IPS DF 6.9 (cell line): ENCODE results near the gene PYGL.
A peak's percentile ranks its signal among the peaks of the same experiment; 100 is the strongest.

ENCODE experiments used
- DNase-seq: peaks from one replicate; pipeline ENCODE4 v3.0.0-alpha.2; 2013; ENCODE audit warnings: low read depth, low spot score
- H3K27ac ChIP-seq: one replicate; pipeline ENCODE4 v1.5.1; 2013; ENCODE audit warnings: low read length, control low read depth
- H3K27me3 ChIP-seq: 2 replicates; pipeline ENCODE4 v1.6.1; 2013; ENCODE audit warnings: mild to moderate bottlenecking, low read length; ENCODE audit not compliant: control insufficient read depth, insufficient read depth
- H3K36me3 ChIP-seq: 2 replicates; pipeline ENCODE4 v1.6.1; 2013; ENCODE audit warnings: low read length; ENCODE audit not compliant: control insufficient read depth, insufficient read depth
- H3K4me1 ChIP-seq: 2 replicates; pipeline ENCODE4 v1.6.1; 2013; ENCODE audit warnings: low read length; ENCODE audit not compliant: control insufficient read depth, insufficient read depth
- H3K4me3 ChIP-seq: 2 replicates; pipeline ENCODE4 v1.5.1; 2013; ENCODE audit warnings: mild to moderate bottlenecking, low read length
- H3K9me3 ChIP-seq: 2 replicates; pipeline ENCODE4 v1.6.1; 2013; ENCODE audit warnings: low read length, inconsistent platforms; ENCODE audit not compliant: control insufficient read depth, insufficient read depth
- WGBS: extraction: QIAGEN DNeasy Blood & Tissue Kit; methylation state at CpG from one replicate; pipeline ENCODE4 v1.1.7; 2013; ENCODE audit warnings: mixed read lengths, missing lambda C conversion rate; ENCODE audit not compliant: insufficient read length, insufficient coverage; 5-methylcytosine and 5-hydroxymethylcytosine counted together

Gene PYGL

GRCh38 chr14:50943943-50944646 lies at the start of gene PYGL:
PYGL (minus strand) TSS chr14:50944483; CDS start chr14:50944403, 80 bp downstream.
- Histone ChIP-seq H3K27me3 (no peaks in the 10 kb centered on the region), H3K4me1 (no peaks in the 10 kb centered on the region), H3K36me3 (no peaks in the 10 kb centered on the region), H3K27ac (no peak within 1 kb of the TSS), H3K9me3 (no peaks in the 10 kb centered on the region), H3K4me3 (peak within 1 kb of the TSS; percentile 47; the same call in 1 of the 2 replicates)
- no CpG with 5 or more reads among the region's 74 CpGs for WGBS
- no peak for DNase-seq

- no peaks in the 10 kb centered on the region for H3K9me3 ChIP-seq
- peaks cover 9% of the 10 kb centered on the region for H3K4me1 ChIP-seq
- no CpG with 5 or more reads among the region's 12 CpGs for WGBS
- no peaks in the 10 kb centered on the region for H3K36me3 ChIP-seq
- DNase-seq = no peak
- H3K27ac ChIP-seq = no peak overlapping the region
- H3K4me3 ChIP-seq = no peak overlapping the region
- H3K27me3 ChIP-seq = no peaks in the 10 kb centered on the region
Measured at GRCh38 chr14:50985859-50986331, 41.6 kb upstream of the PYGL start.

- H3K4me3 ChIP-seq = no peak overlapping the region
- H3K27ac ChIP-seq = no peak overlapping the region
- no peaks in the 10 kb centered on the region for H3K36me3 ChIP-seq
- DNase-seq = no peak
- H3K4me1 ChIP-seq = peaks cover 9% of the 10 kb centered on the region
- no CpG with 5 or more reads among the region's 13 CpGs for WGBS
- H3K27me3 ChIP-seq = no peaks in the 10 kb centered on the region
- H3K9me3 ChIP-seq = no peaks in the 10 kb centered on the region
Measured at GRCh38 chr14:50985124-50985858, 41.0 kb upstream of the PYGL start.

DNA sequence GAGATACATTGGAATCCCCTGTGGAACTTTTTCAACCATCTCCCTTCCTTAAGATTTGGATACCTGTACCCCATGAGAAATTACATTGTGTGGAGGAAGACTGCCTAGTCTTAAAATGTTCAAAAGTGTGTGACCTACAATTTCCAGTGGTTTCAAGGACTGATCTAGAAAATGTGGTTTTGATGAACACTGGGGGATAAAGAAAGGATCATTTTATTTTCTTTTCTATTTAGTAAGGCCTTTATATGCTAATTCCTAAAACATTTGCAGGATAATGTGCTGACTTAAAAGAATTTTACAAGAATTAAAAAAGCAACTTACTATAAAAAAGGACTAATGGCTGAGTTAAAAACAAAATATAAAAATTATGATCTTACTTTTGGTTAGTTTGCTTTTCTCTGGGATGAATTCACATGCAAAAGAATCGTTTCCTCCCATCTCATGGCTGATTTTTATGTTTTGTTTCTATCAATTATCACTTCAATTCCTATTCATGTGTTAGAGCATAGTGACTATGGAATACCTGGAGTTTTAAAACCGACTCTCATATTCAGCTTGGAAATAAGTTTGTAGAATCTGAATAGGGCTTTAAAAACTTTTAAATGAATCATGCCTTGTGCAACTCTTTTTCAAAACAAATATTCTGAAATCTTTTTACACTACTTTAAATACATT lies 39.9 kb upstream of the PYGL start:
- Histone ChIP-seq H3K4me1 (peaks cover 9% of the 10 kb centered on the region), H3K4me3 (no peak overlapping the region), H3K27me3 (no peaks in the 10 kb centered on the region), H3K9me3 (no peaks in the 10 kb centered on the region), H3K27ac (no peak overlapping the region), H3K36me3 (no peaks in the 10 kb centered on the region)
- no CpG with 5 or more reads among the region's 2 CpGs for WGBS
- no peak for DNase-seq

DNA sequence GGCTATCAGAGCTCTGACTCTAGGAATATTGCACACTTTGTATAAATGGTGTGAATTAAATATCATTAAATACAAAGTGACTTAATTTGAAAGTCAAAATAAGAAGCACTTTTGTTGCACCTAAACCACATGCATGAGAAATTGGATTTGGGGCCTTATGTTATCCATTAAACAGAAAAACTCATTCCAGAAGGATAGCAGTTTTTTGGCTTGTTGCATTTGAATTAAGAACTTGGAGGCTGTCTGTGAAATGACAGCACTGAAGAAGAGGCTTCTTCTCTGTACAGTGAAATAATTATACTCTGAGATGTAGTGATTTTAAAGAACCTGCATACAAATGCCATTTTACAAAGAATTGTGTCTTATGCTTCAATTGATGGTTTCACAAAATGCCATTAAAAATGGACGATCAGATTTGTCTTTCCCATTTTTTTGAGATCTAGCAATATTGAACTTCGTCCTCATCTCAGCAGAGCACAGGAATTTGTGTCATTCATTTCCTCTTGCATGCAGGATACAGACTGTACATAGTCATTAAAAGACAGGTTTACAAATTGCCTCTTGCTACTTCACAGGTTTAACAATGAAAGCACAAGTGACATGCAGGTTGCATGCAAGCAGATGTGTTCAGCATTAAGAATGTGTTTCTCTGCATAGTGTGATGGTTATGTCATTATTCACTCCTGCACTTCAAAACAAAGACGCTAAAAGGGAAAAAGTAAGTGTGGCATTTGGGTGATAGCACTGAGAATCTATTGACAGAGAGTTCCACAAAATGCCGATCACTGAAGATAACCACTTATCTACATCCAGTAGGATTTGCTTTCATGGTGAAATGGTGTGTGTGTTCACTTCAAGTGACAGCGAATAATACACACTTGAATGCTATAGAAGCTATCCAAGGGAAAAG lies 35.9 kb upstream of the PYGL start:
- Histone ChIP-seq H3K4me3 (no peak overlapping the region), H3K27ac (no peak overlapping the region), H3K36me3 (no peaks in the 10 kb centered on the region), H3K4me1 (peaks cover 3% of the 10 kb centered on the region; the same call in 1 of the 2 replicates), H3K9me3 (no peaks in the 10 kb centered on the region), H3K27me3 (no peaks in the 10 kb centered on the region)
- no CpG with 5 or more reads among the region's 5 CpGs for WGBS
- no peak for DNase-seq

DNA sequence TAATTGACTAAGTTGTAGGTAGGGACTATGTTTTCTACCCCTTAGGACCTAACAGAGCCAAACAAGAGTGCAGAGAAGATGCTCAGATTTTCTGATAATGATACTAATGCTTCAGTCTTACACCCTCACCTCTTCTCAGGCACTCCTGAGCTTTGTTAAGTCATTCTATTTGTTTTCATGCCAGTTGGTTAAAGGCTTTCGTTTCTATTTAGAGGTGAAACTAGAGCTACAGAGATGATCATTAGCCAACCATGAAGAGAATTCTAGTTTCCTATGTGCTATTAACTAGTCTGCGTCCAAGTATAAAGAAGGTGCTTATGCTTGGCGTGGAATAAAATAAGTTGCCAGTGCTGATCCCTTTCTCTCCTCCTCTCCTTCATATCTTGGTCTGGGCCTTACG lies 34.6 kb upstream of the PYGL start:
- no CpG with 5 or more reads among the region's 4 CpGs for WGBS
- no peak overlapping the region for H3K4me3 ChIP-seq
- peaks cover 1% of the 10 kb centered on the region; the same call in 1 of the 2 replicates for H3K4me1 ChIP-seq
- no peaks in the 10 kb centered on the region for H3K27me3 ChIP-seq
- H3K27ac ChIP-seq = no peak overlapping the region
- DNase-seq = no peak
- no peaks in the 10 kb centered on the region for H3K36me3 ChIP-seq
- no peaks in the 10 kb centered on the region for H3K9me3 ChIP-seq

DNA sequence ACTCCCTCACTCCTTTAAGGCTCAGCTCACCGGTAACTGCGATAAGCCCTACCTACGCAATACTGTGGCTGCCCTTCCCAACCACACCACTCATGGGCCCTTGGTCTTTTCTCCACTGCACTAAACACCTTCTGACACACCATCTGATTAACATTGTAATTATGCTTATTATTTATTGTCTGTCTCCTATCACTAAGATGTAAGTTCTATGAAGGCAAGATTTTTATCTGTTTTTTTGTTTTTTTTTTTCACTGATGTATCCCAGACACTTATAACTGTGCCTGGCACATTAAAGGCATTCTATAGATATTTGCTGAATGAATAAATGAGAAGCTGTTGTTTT lies 34.2 kb upstream of the PYGL start:
- Histone ChIP-seq H3K36me3 (no peaks in the 10 kb centered on the region), H3K4me3 (no peak overlapping the region), H3K27me3 (no peaks in the 10 kb centered on the region), H3K4me1 (peaks cover 1% of the 10 kb centered on the region; the same call in 1 of the 2 replicates), H3K9me3 (no peaks in the 10 kb centered on the region), H3K27ac (no peak overlapping the region)
- no CpG with 5 or more reads among the region's 3 CpGs for WGBS
- DNase-seq = no peak

- no peak for DNase-seq
- no peak overlapping the region for H3K4me3 ChIP-seq
- no peaks in the 10 kb centered on the region; the same call in 1 of the 2 replicates for H3K36me3 ChIP-seq
- no peaks in the 10 kb centered on the region for H3K27me3 ChIP-seq
- no CpG with 5 or more reads among the region's 3 CpGs for WGBS
- no peaks in the 10 kb centered on the region for H3K9me3 ChIP-seq
- H3K4me1 ChIP-seq = peaks cover 1% of the 10 kb centered on the region; the same call in 1 of the 2 replicates
- H3K27ac ChIP-seq = no peak overlapping the region
Measured at GRCh38 chr14:50977863-50978528, 33.7 kb upstream of the PYGL start.

DNA sequence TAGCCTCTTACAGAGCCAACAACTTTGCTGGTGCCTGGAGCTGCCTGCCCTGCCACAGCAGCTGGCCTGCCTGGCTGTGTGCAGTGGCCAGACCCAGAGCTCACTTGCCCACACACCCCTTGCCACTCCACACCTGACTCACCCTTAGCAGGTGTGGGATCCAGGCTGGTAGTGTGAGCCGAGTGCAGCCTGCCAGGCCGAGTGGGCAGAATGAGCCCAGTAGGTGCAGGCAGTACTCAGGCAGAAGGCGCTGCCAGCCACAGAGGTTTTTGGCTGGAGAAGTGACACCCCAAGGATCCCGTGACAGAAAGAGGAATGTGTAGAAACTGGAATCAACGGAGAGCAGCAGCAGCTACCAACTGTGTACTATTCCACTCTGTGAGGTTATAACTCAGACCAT lies 29.8 kb upstream of the PYGL start:
- DNase-seq = no peak
- H3K27ac ChIP-seq = no peak overlapping the region
- no CpG with 5 or more reads among the region's 5 CpGs for WGBS
- H3K4me1 ChIP-seq = peaks cover 2% of the 10 kb centered on the region; the same call in 1 of the 2 replicates
- no peaks in the 10 kb centered on the region for H3K27me3 ChIP-seq
- no peak overlapping the region for H3K4me3 ChIP-seq
- no peaks in the 10 kb centered on the region; the same call in 1 of the 2 replicates for H3K36me3 ChIP-seq
- no peaks in the 10 kb centered on the region for H3K9me3 ChIP-seq
